Esophagus mucosa (tissue), 1 donor: ENCODE measurements around the gene SDR39U1. TPM values are rescaled to one million over a fixed set of nuclear protein-coding genes. Genes with fewer than 3 reads are reported as not detected.

Experiments used
- ATAC-seq: fragments of 200-7000 bp; cut with Tn5 transposase; one replicate; pipeline ENCODE4 v1.9.1; 2020
- total RNA-seq: library from RNA; stranded (reverse); gene quantifications from one replicate; pipeline ENCODE4 v1.2.4, GENCODE V29; 2023
- donor health status: DM: yes; HTN: yes; CAD: no.

SDR39U1 gene
- total RNA-seq, 1 donor from 2014 or later, result 23.8 TPM

DNA sequence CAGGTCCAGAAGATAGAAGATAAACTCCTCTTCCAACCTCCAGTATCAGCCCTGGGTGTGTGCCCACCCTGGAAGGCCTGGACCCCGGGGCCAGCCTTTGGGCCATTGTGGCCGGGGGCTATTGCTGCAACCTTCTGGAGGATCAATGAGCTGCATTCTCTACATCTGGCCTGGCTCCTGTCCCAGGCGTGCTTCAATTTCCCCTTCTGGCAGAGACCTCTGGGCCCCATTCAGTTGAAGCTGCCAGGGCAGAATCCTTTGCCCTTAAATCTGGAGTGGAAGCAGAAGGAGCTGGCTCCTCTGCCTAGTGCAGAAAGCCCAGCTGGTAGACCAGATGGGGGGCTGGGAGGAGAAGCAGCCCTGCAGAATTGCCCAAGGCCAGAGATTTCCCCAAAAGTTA lies 33.8 kb downstream of the SDR39U1 start:
- no peak for ATAC-seq

DNA sequence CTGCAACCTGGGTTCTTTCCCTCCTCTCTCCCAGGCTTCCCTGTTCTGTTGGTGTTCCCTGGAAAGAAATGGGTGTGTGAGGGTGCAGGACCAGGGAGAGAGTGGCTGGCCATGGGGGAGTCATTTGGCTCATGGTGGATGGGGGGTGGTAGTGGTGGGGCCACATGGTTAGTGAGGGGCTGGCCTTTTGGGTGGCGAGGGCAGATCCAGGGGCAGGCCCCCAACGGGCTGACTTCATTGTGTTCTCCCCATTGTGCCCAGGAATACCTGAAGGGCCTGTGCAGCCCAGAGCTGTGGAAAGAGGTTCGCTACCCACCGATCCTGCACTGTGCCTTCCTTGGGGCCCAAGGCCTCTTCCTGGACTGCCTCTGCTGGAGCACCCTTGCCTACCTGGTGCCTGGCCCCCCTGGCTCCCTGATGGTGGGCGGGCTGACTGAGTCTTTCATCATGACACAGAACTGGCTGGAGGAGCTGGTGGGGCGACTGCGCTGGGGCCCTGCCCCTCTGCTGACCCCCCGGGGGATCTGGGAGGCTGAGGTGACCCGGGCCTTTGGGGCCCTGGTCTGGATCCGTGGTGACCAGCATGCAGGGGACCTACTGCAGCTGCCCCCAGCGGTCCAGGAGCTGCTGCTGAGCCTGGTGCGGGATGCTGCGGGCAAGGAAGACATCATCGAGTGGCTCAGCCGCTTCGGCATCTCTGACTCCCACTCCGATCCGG lies 34.8 kb downstream of the SDR39U1 start:
- ATAC-seq, result no peak

DNA sequence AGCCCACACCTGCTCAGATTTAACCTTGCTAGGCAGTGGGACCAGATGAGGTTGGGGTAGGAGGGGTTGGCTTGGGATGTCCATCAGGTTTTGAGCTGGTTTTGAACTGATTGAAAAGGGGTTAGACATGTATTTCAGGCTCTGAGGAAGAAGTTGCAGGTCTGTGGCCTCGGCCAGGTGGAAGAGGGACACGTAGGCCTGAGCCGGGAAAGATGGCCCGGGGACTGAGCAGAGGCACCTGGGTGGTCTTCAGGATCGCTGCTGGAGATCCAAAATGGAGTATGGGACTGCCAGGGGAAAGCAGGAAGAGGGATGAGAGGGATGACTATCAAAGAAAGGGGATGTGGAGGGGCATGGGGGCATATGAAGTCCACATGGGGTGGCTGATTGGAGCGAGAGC lies 36.2 kb downstream of the SDR39U1 start:
- ATAC-seq, result no peak

DNA sequence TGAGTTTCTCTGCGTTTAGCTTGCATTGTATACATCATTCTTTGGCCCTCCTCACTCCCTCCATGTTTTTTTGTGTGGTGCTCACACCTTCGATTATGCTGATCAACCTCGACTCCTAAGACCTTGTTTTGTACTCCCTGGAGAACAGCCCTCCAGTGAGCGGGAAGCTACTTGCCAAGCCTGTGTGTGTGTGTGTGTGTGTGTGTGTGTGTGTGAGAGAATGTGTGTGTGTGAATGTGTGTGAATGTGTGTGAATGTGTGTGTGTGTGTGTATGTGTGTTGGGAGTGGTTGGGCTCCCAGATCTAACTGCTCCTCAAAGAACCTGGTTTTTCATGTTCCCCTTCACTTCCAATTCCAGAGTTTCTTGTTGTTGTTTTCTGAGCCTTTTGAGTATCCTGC lies 37.8 kb downstream of the SDR39U1 start:
- no peak for ATAC-seq

DNA sequence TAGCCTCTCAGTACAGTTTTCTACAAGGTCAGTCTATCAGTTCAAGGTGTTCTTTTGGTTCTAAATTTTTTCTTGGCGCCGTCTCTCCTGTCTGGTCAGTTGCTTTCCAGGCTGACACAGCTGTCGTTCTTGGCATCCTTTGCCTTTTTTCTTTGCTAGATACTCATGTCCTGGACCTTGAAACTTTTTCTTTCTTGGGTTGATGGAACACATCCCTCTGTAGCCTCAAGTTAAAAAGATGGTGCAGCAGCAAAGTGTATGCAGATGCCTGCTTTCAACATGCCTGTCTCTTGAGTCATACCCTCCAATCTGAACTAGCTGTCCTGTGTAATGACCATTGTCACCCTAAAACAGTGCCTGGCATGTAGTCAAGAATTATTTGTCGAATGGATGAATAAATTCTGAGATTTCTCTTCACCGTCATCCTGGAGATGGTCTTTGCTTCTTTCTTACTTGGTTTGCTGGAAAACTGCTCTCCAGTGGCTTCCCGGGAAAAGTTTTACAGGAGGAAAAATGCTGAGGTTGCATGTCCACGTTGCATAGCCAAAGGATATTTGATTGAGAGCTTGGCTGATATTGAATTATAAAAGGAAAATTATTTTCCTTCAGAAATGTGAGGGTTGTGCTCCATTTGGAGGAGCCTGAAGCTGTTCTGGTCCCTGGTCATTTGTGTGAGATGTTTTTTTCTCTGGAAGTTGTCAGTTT lies 39.1 kb downstream of the SDR39U1 start:
- no peak for ATAC-seq

DNA sequence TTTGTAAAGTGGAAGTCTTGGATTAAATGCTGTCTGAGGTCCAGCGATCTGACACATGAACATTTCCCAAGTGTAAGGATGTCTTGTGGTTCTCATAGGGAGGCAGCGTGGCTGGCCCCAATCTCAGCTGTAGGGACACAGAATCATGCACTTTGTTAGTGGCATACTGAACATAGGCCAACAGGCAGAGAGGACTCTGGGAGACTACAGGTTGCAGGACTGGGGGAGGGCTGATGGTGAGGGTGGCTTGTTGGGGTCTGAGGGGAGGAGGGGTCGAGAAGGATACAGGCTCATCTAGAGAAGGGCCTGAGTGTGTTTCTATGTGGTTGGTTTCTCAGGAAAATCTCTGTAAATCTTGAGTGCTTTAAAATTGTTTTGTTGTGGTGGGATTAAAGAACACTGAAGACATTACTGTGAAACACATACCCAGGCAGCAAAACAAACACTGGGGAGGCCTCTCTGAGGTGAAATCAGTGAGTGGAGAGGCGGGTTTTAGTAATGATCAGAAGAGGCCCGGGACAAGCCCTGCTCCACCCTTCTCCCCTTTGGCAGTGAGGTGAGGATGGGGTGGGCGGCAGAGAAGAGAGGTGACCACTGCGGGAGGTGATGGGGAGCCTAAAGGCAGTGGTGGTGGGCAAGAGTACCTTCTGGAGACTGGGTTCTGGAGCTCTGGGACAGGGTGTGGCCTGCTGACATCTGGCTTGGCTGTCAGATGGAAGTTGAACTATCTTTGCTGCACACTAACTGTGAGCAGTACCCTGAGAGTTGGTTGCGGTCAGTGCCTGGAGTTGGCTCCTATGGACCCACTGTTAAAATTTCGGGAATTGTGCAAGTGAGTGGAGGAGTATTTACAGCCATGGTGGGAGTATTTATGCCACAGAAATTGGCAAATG lies 40.5 kb downstream of the SDR39U1 start:
- ATAC-seq, result no peak

DNA sequence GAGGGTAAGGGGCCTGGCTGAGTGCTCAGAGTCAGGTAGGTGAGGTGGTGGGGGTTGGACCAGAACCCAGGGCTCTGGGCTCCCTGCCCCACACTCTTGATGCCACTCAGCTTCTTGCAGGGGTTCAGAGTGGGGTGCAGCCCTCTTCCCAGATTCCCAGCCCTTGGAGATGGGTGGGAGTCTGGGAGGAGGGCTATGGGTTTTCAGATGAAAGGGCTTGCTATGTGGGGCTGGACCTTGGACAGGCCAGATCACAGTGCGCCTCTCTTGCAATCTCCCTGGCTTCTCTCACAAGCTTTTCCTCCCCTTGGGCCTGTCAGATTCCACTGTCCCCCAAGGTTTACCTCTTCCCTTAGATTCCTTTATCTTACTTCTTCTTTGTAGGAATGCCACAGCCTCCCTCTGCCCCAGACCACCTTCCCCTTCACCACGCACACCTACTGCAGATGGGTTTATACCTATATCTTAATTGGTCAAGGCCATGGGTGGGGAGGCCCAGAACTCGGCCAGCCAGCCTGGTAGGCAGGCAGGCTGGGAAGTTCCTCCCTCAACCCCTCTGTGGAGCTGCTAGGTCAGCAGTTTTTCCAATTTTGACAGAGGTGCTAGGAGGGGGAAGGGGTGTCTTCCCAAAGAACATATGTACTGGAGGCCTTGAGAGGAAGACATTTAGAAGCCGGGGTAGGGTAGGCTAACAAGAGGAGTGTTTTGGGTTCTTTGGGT lies 42.4 kb downstream of the SDR39U1 start:
- ATAC-seq, result no peak

DNA sequence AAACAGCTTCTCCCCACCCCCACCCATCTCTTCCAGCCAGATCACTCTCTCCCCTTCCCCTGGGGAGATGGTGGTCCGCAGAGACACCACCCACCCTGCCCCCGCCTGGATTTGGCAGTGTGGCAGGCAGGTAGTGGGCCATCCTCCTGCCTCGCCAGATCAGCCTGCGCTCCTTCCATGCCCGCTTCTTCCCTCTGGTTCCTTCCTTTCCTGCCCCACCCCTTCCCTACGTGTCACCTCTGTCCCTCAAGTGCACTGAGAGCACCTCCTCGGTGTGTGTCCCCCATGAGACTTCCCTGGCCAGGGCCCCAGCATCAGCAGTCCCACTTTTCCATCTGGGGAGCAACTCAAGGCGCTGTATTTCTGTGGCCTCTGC lies 43.1 kb downstream of the SDR39U1 start:
- ATAC-seq, result no peak

DNA sequence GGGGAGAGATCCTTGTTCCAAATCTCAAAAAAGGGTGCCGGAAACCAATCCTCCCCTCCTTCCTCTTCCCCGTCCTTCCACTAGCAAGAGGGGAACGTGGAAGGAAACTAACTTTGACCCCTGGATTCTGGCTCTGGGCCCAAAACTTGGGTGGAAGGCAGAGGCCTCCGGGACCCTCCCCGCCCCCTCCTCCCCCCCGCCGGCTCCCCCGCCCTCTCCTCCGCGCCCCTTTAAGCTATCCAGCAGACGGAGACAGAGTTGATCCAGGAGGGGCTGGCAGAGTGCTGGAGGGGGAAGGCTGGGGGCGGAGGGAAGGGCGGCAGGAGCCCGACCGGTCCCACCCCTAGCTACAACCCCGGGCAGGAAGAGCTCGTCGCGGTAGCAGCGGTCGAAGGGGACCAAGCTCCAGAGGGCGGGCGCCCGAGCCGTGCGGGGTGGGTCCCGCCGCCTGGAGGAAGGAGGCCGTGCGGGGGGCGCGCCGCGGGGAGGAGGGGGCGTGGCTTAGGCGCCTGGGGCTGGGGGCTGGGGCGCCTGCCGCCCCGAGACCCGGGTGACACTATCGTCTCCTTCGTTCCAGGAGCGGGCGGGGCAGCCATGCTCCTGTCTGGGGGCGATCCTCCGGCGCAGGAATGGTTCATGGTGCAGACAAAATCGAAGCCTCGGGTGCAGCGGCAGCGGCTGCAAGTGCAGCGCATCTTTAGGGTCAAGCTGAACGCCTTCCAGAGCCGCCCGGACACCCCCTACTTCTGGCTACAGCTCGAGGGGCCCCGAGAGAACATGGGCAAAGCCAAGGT lies 43.7 kb downstream of the SDR39U1 start, which contains the start of gene NYNRIN:
Gene NYNRIN, plus strand, starts transcription at position 351 of the 794 bp plus-strand sequence. Its CDS starts 244 bp downstream, at position 595.
- ATAC-seq, result peak; percentile 56

DNA sequence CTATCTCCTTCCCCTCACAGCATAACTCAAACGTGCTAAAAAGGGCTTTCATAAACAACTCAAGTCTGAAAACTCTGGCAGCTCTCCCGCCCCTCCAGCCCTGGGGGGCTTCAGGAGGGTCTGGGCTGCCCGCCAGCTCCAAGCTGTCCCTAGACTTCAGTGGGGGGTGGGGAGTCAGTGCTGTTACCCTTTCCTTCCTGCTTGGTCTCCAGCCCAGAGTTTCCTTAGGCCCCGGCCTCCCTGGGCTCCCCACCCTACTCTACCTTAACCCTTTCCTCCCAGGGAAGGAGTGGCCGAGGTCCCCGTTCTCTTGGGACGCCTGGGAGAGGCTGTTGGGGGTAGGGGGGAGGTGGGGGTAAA lies 44.3 kb downstream of the SDR39U1 start:
- no peak for ATAC-seq

DNA sequence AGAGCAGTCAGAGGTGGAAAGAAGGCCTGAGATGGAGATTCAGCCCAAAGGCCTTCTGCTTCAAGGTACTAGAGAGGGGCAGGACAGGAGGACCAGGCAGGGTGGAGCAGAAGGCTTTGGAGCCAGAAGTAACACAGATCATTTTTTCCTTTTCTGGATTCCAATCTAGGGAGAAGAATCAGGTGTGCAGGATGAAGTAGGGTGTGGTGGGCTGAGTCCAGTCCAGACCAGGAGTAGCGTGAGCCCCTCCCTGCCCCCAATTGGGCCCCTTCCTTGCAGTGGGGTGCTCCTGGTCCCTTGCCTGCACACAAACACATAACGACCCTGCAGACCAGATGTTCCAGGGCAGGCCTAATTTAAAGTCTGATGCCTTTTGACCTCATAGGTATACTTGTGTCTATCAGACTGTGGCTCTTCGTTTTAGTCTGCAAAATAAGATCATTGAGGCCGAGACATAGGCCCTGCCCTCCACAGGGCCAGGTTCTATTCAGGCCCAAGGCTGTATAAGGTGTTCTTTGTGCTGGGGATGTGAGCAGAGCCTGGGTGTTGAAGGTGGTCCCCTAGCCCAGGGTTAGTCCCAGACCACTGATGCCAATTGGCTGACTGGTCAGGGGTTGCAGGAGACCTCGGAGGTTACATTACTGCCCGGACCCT lies 44.8 kb downstream of the SDR39U1 start:
- ATAC-seq, result no peak

DNA sequence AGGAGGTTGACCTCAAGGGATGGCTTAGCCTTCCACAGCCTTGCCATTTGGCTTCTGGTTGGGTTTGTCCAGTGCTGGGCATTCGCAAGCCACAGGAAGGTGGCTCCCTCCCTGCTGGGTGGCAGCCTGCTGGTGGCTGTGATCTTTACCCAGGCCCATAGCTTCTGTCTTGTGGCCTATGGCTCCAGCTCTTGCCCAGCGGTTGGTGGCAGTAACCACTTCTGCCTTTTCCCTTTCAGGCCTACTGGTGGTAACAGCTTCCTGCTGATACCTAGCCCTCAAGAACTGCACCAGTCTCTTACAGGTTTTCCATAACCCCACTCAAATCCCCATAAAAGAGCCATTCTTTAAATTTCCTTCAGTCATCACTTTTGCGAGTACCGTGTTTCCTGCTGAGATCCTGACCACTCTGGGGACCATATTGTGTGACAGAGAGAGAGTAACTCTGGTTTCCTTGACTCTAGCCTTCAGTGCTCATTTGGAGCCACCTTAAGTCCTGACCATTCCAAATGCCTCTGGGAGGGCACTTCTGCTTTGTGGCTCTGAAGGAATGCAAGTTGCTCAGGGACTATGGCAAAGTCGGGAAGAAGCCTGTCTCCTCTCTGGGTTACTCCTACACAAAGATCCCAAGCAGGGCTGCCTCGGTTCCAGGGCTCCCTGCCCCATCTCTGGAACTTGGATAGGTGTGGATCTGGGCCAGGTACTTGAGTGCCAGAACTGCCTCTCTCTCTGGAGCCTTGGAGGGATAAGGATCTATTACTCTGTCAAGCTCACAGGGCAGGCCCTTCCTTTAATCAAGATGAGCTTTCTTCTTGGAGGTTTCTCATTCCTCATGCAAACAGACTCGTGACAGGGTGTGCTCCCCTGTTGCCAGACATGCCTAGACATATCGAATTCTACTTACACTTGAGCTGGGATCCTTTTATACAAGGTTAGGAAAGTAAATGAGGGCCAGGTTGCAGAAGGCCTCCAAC lies 46.7 kb downstream of the SDR39U1 start:
- ATAC-seq, result peak; percentile 72

DNA sequence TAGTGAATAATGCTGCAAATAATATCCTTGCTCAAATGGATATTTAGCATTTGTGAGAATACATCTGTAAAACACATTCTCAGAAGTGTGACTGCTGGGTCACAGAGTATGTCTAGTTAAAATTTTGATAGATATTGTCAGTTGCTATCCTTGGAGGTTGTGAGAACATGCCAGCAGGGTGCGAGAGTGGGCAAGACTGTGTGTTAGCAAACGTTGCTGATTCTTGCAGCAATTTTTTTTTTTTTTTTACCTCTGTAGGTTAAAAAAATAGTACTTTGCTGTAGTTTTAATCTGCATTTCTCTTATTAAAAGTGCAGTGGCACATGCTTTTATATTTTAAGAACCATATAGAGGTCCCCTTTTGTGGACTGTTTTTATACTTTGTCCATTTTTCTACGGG lies 48.3 kb downstream of the SDR39U1 start:
- ATAC-seq, result no peak

DNA sequence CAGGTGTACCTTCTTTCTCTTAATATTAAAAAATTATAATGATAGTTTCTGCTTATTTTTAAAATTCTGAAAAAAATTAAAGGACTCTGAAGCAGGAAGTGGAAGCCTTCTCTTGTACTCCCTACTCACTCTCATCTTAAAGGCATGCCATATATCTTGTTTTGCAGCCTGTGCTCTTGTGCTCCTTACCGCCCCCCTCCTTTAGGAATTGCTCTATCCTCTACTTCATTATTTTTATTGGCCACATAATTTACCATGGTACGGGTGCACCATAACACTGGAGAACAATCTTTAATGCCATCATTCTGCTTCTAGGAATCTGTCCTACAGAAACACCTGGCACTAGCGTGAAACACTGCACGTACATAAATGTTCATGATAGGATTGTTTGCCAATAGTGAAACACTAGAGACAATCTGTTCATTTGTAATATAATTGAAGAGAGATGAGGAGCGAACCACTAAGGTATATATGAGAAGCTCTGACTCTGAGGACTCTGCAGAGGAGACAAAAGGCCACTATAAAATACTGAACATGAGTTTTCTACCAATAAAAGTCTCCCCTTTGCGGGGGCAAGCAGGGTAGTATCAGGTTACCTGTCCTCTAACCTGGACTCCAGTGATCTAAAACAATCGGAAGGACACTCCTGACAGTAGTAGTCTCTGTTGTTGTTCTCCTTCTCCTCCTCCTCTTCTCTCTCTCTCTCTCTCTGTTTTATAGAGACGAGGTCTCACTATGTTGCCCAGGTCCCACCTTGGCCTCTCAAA lies 50.1 kb downstream of the SDR39U1 start:
- ATAC-seq, result peak; percentile 90

DNA sequence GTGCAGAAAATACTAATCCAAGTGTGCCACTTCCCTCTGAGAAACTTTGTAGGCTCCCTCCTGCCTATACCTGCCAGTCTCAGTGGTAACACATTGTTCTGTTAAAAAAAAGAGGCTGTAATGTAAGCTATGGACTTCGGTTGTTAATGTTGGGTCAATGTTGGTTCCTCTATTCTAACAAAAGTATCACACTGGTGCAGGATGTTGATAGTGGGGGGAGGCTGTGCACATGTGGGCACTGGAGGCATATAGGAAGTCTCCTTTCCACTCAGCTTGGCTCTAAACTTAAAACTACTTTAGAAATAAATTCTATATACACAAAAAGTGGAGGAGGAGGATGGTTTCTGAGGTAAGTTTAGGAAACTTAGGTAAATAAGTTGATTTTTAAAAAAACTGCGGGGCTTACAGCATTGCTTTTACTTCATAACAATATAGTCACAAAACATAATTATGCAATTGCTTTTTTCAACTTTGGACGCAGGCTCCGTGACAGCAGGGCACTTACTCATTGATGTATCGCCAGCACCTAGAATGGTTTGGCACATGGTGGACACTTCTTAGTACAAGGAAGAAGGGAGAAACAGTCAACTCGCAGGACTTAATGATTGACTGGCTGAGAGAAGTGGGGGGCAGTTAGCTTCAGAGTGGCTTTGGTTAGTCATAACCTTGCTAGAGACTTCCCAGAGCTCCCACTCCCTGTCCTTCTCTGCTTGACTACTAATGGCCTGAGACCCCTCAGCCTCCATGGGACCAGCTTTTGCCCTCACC lies 51.7 kb downstream of the SDR39U1 start:
- ATAC-seq, result no peak
